SKM-1 treated with dmso at 0.1 percent for 144 hours (cell line): ENCODE data around the gene ANKRD33.
A peak's percentile ranks its signal among the peaks of the same experiment; 100 is the strongest.
"Not testable (repeated sequence)": the region's sequence is repeated elsewhere in the genome, so short reads cannot be mapped to it uniquely, and the experiment has no call there.

ENCODE experiments used
- DNase-seq: peaks from one replicate; lab custom pipeline; 2025; ENCODE audit not compliant: unreplicated experiment; lab: John Stamatoyannopoulos, UW

ANKRD33 gene

DNA sequence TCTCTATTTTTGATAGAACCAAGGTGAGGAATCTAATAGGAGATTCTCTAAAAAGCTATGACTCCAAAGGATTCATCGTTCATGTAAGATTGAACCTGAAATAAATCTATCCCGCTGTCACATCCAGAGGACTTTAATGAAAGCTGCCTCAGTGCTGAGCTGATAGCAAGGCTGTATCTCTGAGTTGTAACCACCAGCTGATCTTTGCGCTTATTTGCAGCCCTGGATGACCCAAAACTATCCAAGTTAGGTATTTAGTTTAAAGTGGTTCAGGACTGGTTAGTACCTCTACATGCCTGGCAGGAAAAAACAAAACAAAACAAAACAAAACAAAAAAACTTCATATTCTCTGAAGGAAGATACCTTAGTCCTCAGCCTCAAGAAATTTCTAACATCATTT is 8.8 kb upstream of the ANKRD33 start:
- DNase-seq: no peak

GRCh38 chr12:51883295-51883694 is 4.6 kb upstream of the ANKRD33 start:
- no peak for DNase-seq

GRCh38 chr12:51883998-51884675 is 3.8 kb upstream of the ANKRD33 start:
- no peak for DNase-seq

DNA sequence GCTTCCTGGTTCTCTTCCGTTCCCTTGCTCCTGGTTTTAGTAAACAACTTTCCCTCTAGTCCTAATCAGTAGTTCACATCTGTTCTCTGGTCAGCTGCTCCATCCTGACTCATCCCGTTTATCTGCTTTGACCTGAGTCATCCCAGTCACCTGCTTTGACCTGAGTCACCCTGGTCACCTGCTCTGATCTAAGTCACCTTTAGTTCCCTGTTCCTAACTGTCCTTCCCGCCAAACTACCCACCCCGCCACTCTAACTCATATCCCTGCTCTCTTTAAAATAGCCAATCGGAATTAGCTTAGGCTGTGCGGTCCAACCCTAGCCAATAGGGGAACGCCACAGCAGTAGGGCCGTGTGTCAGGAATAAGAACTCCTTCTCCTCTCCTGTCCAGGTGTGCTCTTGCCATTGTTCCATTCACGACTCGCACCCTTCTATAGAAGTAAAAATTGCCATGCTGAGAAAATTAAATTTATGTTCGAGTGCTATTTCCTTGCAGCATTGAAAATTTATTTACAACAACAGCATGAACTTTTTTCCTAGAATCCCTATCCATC is 3.1 kb upstream of the ANKRD33 start:
- DNase-seq: no peak

DNA sequence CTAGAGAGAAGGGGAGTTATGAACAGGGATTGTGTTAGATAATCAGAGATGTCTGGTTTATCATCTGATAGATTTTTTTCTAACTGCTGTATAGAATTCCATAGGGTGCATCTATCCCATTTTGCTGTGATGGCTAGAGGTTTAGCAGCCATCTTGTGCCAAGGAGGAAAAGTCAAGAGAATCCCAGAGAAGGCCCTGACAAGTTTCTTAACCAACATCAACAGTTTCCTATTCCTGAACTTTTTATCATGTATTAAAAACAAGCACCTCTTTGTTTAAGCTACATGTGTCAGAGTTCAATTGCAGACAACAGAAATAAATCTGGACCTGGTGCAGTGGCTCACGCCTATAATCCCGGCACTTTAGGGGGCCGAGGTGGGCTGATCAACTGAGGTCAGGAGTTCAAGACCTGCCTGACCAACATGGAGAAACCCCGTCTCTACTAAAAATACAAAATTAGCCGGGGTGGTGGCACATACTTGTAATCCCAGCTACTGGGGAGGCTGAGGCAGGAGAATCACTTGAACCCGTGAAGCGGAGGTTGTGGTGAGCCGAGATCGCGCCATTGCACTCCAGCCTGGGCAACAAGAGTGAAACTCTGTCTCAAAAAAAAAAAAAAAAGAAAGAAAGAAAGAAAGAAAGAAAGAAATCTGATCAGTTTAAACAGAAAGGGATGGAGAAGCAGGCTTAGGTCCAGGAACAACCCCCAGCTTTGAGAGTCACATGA is 2.4 kb upstream of the ANKRD33 start:
- not testable (repeated sequence) for DNase-seq

GRCh38 chr12:51886021-51886710 is 1.7 kb upstream of the ANKRD33 start:
- DNase-seq: peak; percentile 59

DNA sequence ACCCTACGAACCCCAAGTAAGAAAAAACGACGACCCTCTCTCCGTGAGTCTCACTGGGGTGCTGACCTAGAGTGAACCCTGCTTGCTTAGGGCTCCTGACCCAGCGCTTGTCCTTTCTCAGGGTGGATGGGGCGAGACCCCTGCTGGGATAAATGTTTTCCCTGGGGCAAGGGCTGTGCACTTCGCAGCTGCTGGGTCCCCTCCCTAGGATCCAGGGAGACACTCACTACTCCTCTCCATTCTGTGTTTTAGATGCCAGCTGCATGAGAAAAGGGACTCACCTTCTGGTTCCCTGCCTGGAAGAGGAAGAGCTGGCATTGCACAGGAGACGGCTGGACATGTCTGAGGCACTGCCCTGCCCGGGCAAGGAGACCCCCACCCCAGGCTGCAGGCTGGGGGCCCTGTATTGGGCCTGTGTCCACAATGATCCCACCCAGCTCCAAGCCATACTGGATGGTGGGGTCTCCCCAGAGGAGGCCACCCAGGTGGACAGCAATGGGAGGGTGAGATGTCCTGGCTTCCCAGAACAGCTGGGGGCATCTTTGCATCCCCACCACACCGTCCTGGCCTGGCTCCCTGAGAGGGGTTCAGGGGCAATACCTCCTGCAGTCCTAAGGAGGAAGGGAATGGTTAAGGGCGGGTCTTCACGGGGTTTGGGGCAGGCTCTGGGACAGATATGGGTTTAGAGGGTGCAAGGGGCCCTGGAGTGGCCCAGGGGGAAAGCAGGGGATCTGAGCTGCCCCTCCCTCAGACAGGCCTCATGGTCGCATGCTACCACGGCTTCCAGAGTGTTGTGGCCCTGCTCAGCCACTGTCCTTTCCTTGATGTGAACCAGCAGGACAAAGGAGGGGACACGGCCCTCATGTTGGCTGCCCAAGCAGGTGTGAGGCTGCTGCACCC is 663 bp downstream of the ANKRD33 start:
- DNase-seq: no peak

GRCh38 chr12:51889216-51890132 is 1.6 kb downstream of the ANKRD33 start:
- DNase-seq: no peak

DNA sequence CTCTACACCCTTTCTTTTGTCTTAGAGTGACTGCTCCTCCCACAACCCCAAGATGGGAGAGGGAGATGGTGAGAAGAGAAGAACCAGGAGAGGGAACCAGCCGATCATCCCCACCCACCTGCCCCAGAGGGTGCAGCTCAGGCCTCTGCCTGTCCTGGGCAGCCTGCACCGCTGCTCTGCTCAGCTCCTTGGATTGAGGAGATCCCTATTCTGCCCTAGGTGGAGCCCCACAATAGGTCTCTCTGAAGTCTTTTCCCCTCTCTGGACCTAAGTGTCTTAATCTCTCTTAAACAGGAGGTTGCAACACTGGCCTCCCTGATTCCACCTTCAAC is 2.2 kb downstream of the ANKRD33 start:
- DNase-seq: peak; percentile 15

DNA sequence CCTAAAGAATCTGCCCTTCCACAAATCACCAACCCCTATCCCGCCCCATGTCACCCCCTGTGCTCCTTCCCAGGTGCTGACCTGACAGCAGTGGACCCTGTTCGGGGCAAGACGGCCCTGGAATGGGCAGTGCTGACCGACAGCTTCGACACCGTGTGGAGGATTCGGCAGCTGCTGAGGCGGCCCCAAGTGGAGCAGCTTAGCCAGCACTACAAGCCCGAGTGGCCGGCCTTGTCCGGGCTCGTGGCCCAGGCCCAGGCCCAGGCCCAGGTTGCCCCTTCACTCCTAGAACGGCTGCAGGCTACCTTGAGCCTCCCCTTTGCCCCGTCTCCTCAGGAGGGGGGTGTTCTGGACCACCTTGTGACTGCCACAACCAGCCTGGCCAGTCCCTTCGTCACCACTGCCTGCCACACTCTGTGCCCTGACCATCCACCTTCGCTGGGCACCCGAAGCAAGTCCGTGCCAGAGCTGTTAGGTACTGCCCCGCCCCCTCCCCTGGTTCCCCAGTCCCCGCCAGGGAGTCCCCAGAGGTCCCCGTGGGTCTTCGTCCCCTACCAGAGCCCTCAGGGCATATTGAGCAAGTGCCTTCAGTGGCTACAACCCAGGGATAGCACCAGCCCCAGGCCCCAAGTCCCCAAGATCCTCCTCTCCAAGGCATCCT is 2.7 kb downstream of the ANKRD33 start:
- DNase-seq: no peak

- DNase-seq: no peak
Measured at GRCh38 chr12:51891843-51892242, 3.9 kb downstream of the ANKRD33 start.

DNA sequence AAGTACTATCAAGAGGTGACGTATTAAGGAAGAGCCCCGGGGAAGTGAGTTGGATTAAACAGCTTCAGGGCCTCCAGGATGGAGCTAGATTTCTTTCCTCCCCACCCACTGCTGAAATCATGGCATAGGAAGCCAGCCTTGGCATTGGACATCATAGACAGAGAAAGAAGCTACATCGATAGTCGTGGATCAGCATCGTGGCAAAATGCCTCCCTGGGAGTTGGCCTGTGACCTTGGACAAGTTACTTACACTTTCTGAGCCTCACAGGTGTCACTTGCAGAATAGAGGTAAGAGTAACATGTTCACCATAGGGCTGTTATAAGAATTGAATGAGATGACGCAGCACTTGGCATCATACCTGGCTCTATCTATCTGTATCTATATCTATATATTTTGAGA is 5.9 kb downstream of the ANKRD33 start:
- DNase-seq: no peak

GRCh38 chr12:51895378-51896135 is 7.7 kb downstream of the ANKRD33 start:
- no peak for DNase-seq

DNA sequence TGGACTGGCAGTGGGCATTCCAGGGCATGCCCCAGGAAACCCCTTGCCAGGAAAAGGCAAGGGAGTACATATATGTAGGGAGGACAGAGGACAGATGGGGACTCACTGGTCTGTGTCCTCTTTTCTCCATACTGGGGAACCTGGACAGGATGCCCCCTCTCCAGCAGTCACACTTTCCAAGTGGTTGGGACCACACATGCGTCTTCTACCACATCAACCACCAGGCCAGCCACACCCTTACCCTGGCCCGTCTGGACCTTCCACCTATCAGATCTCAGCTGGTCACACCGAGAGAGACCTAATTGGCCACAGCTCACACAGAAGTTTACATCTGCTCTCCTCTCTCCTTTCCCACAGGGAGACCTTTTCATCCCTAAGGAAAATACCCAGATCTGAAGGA is 8.3 kb downstream of the ANKRD33 start:
- DNase-seq: no peak

- DNase-seq: no peak
Measured at GRCh38 chr12:51897181-51897580, 9.3 kb downstream of the ANKRD33 start.

- DNase-seq: no peak
Measured at GRCh38 chr12:51898506-51898905, 10.6 kb downstream of the ANKRD33 start.

DNA sequence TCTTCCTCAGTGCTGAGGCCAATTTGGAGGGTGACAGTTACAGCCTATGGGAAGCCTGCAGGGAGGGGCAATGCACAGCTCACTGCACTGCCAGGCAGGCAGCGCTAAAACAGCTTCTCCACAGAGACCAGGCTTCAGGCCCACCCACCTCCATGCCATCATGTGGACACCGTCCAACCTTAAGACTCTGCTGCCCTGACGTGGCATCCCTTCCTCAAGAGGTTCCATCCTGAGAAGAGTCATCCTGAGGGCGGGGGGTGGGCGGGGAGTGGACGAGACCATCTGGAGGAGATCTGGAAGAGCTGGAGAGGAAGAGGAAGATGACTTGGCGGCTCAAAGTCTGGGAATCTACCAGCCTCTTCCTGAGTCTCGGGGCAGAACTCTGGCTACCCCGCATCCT is 11.0 kb downstream of the ANKRD33 start:
- no peak for DNase-seq

GRCh38 chr12:51900323-51900889 is 12.5 kb downstream of the ANKRD33 start:
- DNase-seq: no peak
